Measurements from ENCODE around the gene CSF3. TPM values are rescaled to one million over a fixed set of nuclear protein-coding genes. Genes with fewer than 3 reads are reported as not detected.

The CSF3 gene
- total RNA-seq, 1 experiment from 2014 or later = not detected

GRCh38 chr17:39996162-39996561 is 19.1 kb upstream of the CSF3 start:
- no peak for ATAC-seq
- ChIA-PET POLR2A (no interaction called here), RAD21 (ENCODE audit: low non-redundant PET in 1 of 2, low total read pairs in 2 of 2, uncharacterized antibody in 2 of 2, unreplicated experiment in 2 of 2) (no interaction called here), CTCF (interaction anchor here (0.8 kb wide), 1 partner anchor 16 kb away, joined by 3 read pairs; the partner anchor contains the start of gene PSMD3)
- Histone ChIP-seq H3K4me2 (ENCODE audit: low read length) (no peak overlapping the region), H3K4me3 (replicated peaks in 1 of 2; ENCODE audit: low read depth in 1 of 2, low read length in 2 of 2) (no peak overlapping the region), H3K4me1 (ENCODE audit: control insufficient read depth in 1 of 2, insufficient read depth in 2 of 2, low read length in 2 of 2) (no peaks in the 10 kb centered on the region), H3K27me3 (ENCODE audit: insufficient read depth, low read length) (no peaks in the 10 kb centered on the region), H3K36me3 (ENCODE audit: control insufficient read depth in 1 of 2, insufficient read depth in 2 of 2, low read length in 2 of 2) (peaks cover 41 to 44% of the 10 kb centered on the region in 2 experiments), H3K79me2 (ENCODE audit: insufficient read depth, low read length) (no peaks in the 10 kb centered on the region), H3K9ac (ENCODE audit: low read length) (no peak overlapping the region), H3K9me2 (ENCODE audit: insufficient read depth) (no peaks in the 10 kb centered on the region), H4K20me1 (ENCODE audit: insufficient read depth) (no peaks in the 10 kb centered on the region), H3K27ac (ENCODE audit: low read depth, low read length) (no peak overlapping the region), H2AFZ (ENCODE audit: low read depth, low read length, poor library complexity, severe bottlenecking) (no peak overlapping the region), H3K9me3 (ENCODE audit: control insufficient read depth in 1 of 2, insufficient read depth in 1 of 2, low read depth in 1 of 2, low read length in 2 of 2) (no peaks in the 10 kb centered on the region)
- DNase-seq (ENCODE audit: low read depth, low spot score) = no peak
- TF ChIP-seq EZH2 (IDR thresholded peaks at IDR 0.05) = no peak
- BruUV-seq (replicated peaks) = no TSS peak
- intact Hi-C loops (cut with micrococcal nuclease) = no loop called here

- no peak overlapping the region for H2AFZ ChIP-seq (ENCODE audit: low read depth, low read length, poor library complexity, severe bottlenecking)
- H3K27ac ChIP-seq (ENCODE audit: low read depth, low read length) = no peak overlapping the region
- no peaks in the 10 kb centered on the region for H3K9me3 ChIP-seq (ENCODE audit: control insufficient read depth in 1 of 2, insufficient read depth in 1 of 2, low read depth in 1 of 2, low read length in 2 of 2)
- no peaks in the 10 kb centered on the region for H3K9me2 ChIP-seq (ENCODE audit: insufficient read depth)
- H4K20me1 ChIP-seq (ENCODE audit: insufficient read depth) = no peaks in the 10 kb centered on the region
- H3K9ac ChIP-seq (ENCODE audit: low read length) = no peak overlapping the region
- TF ChIP-seq EZH2phosphoT487 (IDR thresholded peaks at IDR 0.05; ENCODE audit: borderline replicate concordance) (no peak), YY1 (IDR thresholded peaks at IDR 0.05; ENCODE audit: extremely low read depth, insufficient replicate concordance, low read depth, low read length) (no peak), CTCF (IDR thresholded peaks at IDR 0.05 in 2 of 3, conservative IDR thresholded peaks at IDR 0.05 in 1 of 3; ENCODE audit: borderline replicate concordance in 1 of 3, insufficient read depth in 1 of 3, low read depth in 2 of 3, low read length in 2 of 3) (no peak), EZH2 (IDR thresholded peaks at IDR 0.05) (no peak), SRF (IDR thresholded peaks at IDR 0.05; ENCODE audit: low read depth) (no peak), MAX (IDR thresholded peaks at IDR 0.05) (no peak), JUND (IDR thresholded peaks at IDR 0.05) (no peak), CEBPB (IDR thresholded peaks at IDR 0.05; ENCODE audit: low read depth) (no peak), RAD21 (IDR thresholded peaks at IDR 0.05; ENCODE audit: low read depth) (no peak), ELF1 (IDR thresholded peaks at IDR 0.05; ENCODE audit: borderline replicate concordance, low read depth) (no peak), SIN3A (IDR thresholded peaks at IDR 0.05; ENCODE audit: low read depth) (no peak), EGR1 (IDR thresholded peaks at IDR 0.05; ENCODE audit: low read depth) (no peak), TCF7L2 (IDR thresholded peaks at IDR 0.05; ENCODE audit: borderline replicate concordance, extremely low read depth, insufficient read depth, insufficient read length) (no peak)
- TF ChIP-seq, protein P1, sequence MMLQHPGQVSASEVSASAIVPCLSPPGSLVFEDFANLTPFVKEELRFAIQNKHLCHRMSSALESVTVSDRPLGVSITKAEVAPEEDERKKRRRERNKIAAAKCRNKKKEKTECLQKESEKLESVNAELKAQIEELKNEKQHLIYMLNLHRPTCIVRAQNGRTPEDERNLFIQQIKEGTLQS (IDR thresholded peaks at IDR 0.05) = no peak
- H3K27me3 ChIP-seq (ENCODE audit: insufficient read depth, low read length) = no peaks in the 10 kb centered on the region
- H3K4me2 ChIP-seq (ENCODE audit: low read length) = no peak overlapping the region
- DNase-seq (ENCODE audit: low read depth, low spot score) = no peak
- RAD21 ChIA-PET (ENCODE audit: low non-redundant PET in 1 of 2, low total read pairs in 2 of 2, uncharacterized antibody in 2 of 2, unreplicated experiment in 2 of 2) = no interaction called here
- POLR2A ChIA-PET = no interaction called here
- CTCF ChIA-PET = interaction anchor here (0.8 kb wide), 1 partner anchor 16 kb away, joined by 3 read pairs; the partner anchor contains the start of gene PSMD3
- H3K79me2 ChIP-seq (ENCODE audit: insufficient read depth, low read length) = no peaks in the 10 kb centered on the region
- no peak for ATAC-seq
- intact Hi-C loops (cut with micrococcal nuclease) = no loop called here
- H3K4me1 ChIP-seq (ENCODE audit: control insufficient read depth in 1 of 2, insufficient read depth in 2 of 2, low read length in 2 of 2) = no peaks in the 10 kb centered on the region
- no TSS peak for BruUV-seq (replicated peaks)
- no peak overlapping the region for H3K4me3 ChIP-seq (replicated peaks in 1 of 2; ENCODE audit: low read depth in 1 of 2, low read length in 2 of 2)
- peaks cover 36 to 44% of the 10 kb centered on the region in 2 experiments for H3K36me3 ChIP-seq (ENCODE audit: control insufficient read depth in 1 of 2, insufficient read depth in 2 of 2, low read length in 2 of 2)
These were observed 18.4 kb upstream of the CSF3 start for GRCh38 chr17:39996800-39997199.

All from HCT116 (cell line).